NCI-H1092 treated with DMSO at 0.1 percent for 48 hours (cell line): Measurements from ENCODE around the gene LEKR1.
"Not testable (repeated sequence)": the region's sequence is repeated elsewhere in the genome, so short reads cannot be mapped to it uniquely, and the experiment has no call there.

Experiments
- DNase-seq: peaks from one replicate; lab custom pipeline; 2025; lab: John Stamatoyannopoulos, UW

The LEKR1 gene

DNA sequence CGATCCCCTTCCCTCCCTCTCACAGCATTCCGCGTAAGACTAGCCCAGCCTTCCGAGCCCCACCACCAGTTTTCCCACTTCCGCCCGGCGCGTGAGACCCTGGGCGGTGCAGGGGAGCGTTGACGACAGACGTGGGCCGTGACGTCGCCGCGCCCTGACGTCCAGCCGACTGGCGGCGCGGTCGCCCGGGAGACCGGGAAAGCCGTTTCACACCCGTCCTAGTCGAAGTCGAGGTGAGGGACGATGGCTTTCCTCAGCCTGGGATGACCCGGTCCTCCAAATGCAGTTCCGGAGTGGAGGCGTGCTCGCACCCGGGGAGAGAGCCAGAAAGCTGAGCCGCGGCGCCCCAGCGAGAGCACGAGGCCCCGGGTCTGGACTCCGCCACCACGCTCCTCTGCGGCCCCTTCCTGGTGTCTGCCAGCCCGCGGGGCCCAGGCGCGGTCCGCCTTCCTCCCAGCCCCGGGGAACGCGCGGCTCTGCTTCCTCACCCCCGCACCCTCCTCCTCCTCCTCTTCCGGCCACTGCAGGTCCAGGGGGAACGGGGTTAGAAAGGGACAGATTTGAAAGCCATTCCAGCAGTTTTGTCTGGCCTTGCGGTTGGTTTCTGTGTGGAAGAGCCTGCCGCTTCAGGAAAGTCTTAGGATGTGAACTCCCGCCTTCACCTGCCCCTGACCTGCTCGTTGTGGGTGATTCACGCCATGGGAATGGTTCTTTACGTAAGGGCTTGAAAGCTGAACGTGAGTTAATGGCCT, at the start of gene LEKR1:
Gene LEKR1 (plus strand): TSS at position 210 of the 752 bp plus-strand sequence. CDS start 2,977 bp downstream, outside the sequence.
- peak; percentile 77 for DNase-seq

DNA sequence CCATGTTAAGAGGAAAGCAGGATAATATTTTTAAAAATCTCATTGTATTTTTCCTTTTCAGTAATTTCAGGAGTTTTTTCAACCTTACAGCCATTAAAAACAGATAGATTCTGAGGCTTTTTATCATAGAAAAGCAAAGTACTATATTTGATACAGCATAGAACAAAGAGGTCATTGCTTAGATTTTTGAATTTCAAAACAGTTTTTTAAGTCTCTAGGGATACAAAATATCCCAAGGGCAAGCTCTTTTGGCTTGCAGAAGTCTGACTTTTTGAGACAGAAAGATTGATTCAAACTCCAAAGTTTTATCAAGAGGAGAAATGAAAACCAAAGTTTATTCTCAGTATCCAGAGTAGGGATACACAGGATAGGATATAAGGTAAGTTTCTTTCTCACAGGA, 49.3 kb upstream of the LEKR1 start:
- DNase-seq: no peak

DNA sequence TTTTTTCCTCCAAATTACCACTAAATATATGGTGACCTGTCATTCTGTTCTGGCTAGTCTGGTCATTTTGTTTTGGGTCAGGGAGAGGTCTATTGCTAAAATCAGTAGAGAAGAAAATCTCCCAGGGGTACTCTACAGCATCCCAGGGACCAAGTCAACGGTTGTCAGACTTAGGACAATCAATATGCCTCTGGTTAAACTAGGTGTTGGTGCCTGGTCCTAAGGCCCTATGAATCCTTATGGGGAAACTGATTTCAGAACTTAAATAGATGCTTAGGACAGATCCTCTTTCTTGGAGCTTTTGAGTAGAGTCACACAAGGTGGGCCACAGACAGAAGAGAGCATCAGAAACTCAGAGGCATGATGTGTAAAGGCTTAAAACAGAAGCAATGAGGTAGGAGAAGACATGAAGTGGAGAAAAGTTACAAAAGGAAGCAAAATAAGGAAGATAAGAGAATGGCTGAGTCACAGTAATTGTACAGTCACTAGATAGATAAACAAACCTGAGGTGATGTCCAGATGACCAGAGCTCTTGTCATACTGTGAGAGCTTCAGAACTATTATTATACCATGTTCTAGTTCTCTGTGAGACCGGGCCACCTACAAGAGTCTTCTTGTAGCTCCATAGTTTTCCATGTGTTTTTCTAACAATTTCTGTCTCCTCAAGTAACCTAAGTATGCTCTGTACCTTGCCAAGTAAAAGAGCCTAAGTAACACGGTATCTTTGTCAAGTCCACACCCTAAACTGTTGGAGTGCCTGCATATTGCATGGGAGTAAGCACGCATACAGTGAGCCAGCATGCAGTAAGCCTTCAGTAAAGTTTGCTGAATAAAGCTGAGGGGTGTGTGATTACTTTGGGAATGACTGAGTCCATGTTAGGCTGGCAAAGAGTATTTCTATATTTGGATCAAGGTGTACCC, 44.6 kb upstream of the LEKR1 start:
- no peak for DNase-seq

DNA sequence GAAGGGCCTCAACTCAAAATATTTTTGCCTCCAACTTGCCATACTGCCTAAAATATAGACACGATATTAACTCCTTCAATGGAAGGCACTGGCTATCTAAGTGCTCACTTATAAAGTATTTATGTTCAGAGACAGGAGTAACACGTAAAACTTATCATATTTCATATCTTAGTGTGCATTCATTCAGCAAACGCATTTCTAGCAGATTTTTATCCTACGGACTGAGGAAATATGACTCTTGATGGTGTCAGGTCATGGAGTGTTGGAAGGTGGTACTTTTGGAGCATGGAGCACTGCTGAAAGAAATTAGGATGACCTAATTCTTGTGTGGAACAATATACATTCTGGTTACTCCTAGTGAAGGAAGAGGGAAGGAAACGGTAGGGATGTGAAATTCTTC, 43.8 kb upstream of the LEKR1 start:
- no peak for DNase-seq

DNA sequence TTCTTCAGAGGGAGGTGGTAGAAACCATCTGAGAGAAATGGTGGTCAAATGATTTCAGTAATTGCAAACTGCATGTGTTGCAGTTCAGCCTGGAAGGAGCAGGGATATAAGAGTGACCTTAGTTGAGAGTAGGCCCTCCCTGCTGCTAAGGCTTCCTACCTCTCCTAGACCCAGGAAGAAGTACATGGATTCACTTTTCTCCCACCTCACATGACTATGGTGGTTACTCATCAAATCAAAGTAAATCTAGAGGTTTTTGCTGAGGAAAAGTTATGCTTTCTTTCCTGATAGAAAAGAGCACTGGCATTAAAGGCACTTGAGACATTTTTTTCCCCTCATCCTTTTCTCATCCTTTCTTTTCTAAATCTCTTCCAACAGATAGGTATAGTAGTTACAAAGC, 43.2 kb upstream of the LEKR1 start:
- DNase-seq: no peak

DNA sequence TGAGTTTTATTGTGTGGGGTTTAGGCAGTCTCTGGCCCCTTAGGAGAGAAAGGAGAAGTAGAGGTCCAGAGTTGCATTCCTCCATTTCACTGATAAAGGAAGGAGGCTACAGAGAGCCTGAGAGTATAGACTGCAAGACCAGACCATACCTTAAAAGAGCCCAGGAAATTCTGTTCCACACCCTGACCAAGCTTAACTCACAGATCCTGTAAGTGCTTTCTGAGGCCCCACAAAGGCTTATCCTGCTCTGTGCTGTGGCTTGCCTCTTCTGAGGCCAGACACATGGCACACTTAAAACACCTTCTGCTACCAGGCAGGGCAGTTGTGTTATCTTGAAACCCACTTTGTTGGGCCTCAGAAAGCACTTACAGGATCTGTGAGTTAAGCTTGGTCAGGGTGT, 39.2 kb upstream of the LEKR1 start:
- DNase-seq: no peak

DNA sequence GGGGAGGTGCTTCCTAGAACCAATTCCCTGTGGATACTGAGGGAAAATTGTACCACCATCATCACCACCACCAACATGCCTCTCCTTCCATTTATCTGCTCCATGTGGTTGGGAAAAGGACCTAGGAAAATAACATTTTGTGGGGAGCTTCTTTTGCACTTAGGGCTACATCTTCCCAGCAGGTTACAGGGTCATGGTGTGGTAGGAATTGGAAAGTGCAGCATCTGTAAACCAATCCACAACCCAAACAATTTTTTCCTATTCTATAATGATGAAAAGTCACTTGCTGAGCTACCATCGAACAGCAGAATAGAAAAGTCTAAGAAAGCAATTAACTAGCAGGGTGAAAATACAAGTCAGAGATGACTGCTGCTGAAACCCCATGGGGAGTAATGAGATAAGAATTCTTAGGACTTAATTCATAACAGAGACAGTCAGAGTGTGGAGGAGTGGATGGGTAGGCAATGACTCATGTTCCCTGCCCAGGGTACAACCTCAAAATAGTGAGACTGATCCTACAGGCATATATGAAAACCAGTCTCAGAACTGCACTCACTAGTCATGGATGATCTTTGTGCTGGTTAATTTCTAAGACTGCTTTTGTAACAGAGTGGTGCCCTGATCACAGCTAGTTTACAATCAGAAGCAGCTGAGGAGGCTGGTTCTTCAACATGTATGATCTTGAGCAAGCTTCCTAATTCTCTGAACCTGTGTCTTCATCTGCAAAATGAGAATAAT, 38.1 kb upstream of the LEKR1 start:
- DNase-seq: no peak

DNA sequence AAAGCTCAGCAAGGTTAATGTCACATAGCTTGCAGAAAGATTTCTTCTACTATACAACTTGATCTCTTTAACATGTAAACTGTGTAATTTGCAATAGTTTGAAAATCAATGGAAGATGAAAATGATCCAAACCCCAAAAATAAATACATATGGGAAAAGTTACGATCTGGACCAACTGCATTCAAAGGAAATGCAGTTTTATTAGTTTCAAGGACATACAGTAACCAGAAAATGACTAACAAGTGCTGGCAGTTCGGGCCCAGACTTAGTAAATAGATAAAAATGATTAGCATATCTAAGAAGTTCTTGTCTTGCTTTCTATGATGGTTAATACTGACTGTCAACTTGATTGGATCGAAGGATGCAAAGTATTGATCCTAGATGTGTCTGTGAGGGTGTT, 37.3 kb upstream of the LEKR1 start:
- no peak for DNase-seq

DNA sequence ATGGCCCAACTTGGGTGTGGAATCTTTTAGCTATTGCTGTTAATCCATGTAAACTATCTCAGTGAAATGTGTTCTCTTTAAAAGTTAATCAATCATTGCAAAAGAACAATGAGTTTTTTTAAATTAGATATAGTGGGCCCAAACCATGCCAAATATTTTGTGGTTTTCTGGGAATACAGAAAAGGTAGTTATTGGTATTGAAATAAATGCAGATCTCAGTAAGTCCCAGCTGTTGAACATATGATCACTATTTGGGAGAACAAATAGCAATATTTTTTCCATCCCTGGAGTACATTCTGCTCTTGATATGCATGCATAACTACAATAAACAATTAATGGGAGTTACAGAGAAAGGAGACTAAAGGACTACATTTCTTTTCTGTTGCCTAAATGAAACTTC, 36.0 kb upstream of the LEKR1 start:
- no peak for DNase-seq

DNA sequence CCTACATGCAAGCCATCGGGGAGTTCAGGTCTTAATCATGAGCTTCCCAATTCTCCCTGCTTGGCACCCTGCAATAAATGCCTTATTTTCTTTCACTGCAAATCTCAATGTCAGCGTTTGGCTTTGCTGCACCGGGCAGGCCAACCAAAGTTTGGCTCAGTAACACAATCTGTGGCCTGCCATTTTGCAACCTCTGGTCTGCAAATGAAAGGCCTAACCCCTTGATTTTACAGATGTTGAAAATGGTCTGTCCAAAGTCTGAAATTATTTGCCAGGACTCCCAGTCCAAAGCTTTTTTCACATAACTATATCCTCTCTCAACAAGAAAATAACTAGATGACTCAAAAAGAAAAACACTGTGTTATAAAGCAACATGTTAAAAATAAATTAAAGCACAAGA, 34.0 kb upstream of the LEKR1 start:
- DNase-seq: no peak

DNA sequence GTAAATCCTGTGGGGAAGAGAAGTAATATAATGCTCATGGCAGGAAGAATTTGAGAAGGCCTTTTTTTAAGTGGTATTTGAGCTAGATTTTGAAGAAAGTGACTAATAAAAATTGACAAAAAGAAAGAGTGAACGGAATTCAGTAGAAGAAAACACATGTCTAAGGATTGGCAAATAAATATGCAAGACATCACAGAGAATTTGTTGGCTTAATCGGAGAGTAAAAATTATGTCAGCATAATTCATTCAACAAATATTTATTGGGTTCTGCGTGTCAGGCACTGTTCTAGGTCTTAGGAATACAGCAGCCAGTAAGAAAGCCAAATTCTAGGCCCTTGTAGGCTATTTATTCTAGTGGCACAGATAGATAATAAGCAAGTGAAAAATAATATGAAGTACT, 33.6 kb upstream of the LEKR1 start:
- no peak for DNase-seq

DNA sequence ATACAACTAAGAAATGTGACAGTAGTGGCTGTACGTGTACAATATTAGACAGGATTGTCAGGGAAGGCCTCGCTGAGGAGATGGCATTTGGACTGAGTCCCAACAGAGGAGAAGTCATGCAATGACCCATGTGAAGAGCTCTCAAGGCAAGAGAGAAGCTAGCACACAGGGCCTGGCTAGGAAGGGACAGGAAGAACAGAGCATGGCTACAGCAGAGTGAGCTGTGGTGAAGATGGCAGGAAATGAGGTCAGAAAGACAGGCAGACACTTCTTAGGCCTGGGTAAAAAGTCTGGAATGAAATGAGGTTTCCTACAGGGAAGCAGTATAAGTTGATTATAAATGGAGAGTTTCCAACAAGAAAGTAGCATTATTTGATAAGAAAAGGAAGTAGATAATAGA, 33.2 kb upstream of the LEKR1 start:
- DNase-seq: no peak

DNA sequence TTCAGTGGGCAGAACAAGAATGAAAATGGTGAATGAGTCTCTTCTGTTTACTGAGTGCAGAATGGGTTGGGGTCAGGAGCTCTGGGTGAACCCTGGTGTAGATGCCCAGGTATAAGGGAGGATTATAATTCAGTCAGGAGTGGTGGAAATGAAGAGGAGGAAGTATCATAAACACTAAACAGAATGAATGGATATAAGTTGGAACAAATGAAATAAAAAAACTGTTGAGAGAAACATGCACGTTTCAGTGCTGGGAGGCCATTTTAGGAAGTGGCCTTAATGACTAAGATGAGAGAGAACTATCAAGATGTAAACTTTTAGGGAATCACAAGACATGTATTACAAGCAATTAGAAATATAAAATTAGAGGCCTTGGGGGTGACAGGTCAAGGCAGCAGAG, 32.8 kb upstream of the LEKR1 start:
- no peak for DNase-seq

DNA sequence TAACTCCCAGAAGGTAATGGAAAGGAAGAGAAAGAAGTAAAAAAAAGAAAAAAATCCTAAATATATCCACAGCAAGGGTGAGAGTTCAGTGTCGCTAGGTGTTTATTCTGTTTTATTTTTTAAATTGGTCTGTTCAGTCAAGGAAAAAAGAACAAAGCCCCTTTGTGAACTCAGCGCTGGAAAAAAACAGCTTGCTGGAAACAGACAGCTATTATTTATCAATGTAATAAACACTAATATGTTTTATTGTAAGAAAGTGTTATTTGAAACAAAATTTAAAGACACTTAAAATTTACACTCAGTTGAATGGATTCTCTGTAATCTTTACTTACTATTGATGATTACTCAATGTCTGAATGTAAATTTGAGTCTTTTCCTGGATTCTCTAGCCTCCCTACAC, 32.3 kb upstream of the LEKR1 start:
- no peak for DNase-seq

DNA sequence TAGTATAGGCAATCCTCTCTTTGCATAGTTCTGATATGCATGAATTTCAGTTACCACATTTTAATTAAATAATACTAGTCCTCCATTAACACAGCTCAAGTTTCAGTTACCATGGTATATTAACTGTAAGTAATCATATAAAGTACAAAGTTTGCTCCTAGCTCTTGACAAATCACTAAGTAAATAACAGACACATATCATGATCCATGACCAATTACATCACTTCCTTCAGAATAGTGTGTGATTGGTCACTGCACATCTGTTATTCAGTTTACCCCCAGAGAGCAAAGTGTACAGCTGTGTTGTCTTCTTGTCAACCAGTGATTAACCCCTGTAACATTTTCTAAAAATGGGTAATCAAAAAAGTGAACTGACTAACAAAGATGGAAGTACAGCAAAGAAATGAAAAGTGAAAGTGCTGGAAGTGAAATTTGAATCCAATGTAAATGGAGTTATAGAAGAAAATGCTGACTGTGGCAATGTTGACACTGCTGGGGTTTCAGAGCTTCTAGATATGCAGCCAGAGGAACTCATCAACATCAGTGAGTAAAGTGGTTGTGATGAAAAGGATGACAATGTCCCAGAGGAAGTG, 30.2 kb upstream of the LEKR1 start:
- no peak for DNase-seq

DNA sequence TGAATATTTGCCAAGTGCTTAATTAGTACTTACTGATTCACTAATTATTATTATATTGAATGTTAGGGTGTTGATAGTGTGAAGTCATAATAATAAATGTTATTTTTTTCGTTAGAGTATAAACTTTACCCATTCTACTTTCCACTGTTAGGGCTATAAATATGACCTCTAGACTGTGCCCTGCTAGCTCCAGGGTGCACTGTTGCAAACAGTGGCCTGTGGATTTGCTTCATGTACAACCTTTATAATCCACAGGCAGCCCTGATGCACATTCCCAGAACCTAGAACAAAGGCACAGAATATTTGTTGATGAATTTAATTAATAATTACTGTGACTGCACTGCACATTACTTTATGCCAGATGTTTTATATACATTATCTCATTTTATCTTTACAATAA, 28.8 kb upstream of the LEKR1 start:
- no peak for DNase-seq

DNA sequence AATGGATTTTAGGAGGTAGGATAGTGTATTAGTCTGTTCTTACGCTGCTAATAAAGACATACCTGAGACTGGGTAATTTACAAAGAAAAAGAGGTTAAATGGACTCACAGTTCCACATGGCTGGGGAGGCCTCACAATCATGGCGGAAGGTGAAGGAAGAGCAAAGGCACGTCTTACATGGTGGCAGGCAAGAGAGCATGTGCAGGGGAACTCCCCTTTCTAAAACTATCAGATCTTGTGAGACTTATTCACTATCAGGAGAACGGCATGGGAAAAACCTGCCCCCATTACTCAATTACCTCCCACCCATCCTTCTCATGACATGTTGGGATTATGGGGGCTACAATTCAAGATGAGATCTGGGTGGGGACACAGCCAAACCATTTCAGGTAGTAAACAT, 25.9 kb upstream of the LEKR1 start:
- not testable (repeated sequence) for DNase-seq

DNA sequence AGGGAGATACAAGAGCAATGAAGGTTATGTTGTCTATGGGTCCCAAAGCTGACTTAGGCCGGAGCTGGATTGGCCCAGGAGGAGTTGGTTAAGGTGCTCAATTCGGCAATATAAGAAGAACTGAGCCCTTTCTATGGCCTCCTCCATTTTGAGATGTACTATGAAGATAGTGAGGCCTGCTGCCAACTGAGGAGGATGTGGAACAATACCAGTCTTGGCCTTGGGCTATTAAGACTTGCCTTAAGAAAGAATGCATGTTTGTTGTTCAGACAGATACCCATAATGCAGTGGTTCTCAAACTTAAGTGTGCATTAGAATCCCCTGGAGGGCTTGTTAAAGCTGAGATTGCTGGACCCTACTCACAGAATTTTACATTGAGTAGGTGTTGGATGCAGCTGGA, 24.4 kb upstream of the LEKR1 start:
- DNase-seq: no peak

DNA sequence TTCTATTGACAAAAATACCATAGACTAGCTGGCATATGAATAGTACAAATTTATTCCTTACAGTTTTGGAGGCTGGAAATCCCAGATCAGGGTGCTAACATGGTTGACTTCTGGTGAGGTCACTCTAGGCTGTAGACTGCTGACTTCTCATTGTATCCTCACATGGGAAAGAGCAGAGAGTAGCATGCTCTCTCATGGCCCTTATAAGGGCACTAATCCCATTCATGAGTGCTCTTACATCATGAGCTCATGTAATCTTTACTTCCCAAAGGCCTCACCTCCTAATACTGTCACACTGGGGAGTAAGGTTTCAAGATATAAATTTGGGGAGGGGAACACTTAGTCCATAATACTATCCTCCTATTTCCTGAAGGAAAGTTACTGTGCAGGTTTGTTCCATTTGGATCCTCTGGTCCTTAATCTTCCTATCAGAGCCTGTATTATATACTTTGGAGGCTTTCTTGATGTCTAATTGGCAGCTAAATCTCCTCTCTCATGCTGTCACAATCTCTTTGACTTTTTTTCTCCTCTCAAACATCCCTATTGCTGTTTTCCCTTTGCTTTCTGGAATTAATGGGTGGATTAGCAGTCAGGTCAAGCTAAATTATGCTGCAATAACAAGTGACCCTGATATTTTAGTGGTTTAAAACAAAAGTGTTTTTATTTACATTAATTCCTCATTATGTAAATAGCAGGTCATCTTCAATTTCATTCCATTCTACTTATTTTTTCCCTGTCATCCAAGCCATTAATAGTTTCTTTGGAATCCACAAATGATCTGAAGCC, 23.1 kb upstream of the LEKR1 start:
- no peak for DNase-seq

DNA sequence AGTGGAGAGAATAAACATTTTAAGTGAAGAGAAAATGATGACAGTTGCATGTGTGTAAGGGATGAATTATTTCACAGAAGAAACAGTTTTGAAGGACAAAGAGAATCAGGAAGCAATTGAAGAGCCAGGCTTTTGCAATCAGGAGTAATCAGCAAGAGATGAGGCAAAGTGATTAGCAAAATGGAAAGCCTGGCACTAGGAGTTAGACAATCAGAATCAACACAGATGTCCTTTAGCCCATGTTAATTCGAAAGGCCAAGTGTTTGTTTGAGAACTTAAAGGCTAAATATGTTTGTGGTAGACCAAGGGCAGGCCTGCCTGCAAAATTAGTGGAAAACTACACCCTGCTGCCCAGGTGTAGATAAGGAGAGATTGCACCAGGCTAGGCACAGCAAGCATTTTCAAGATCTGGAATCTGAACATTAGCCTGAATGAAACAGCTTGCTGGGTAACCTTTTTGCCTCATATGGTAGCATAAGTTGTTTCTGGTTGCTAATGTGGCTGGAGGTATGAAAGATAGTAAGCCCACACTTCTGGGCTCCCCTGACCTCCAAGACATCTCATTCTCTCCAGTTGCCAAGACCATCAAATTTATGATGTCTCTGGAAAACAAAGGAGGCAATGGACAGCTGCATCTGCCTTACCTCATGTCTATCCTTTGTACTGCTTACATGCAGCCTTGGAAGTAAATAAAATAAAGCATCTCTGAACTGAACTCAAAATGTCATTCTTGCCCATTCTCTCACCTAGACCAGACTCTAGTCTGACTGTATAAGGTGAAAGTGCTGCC, 22.0 kb upstream of the LEKR1 start:
- no peak for DNase-seq

DNA sequence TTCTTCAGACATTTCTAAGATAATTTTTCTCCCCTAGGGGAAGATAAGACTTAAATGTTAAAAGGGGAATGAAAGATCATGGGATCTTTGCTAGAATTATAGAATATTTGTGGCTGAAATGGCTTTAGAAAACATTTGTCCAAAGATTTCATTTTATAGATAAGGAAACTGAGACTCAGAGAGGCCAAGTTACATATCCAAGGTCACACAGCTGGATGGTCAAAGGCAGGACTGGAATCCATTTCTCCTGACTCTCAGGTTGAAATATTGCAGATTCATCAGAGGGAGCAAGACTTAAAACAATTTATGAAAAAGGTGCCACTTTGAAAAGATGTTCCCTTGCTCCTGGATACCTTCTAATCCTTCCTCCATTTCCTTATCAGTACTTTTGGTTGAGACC, 19.5 kb upstream of the LEKR1 start:
- no peak for DNase-seq
